Endodermal cell (in vitro differentiated cells): ENCODE data around the gene COL15A1. TPM values are rescaled to one million over a fixed set of nuclear protein-coding genes. Genes with fewer than 3 reads are reported as not detected.
A peak's percentile ranks its signal among the peaks of the same experiment; 100 is the strongest.

Experiments
- DNase-seq: peaks from one replicate; pipeline ENCODE4 v3.0.0-alpha.2; 2017
- H3K27ac ChIP-seq: 2 replicates; pipeline ENCODE4 v1.5.1; 2013; ENCODE audit warnings: mild to moderate bottlenecking, low read depth, low read length, moderate library complexity
- H3K27me3 ChIP-seq: 2 replicates; pipeline ENCODE4 v1.6.1; 2013; ENCODE audit warnings: mild to moderate bottlenecking, low read length, moderate library complexity; ENCODE audit not compliant: insufficient read depth, control insufficient read depth, poor library complexity, severe bottlenecking
- H3K36me3 ChIP-seq: 2 replicates; pipeline ENCODE4 v1.7.0; 2013; ENCODE audit warnings: mild to moderate bottlenecking, low read length, moderate library complexity; ENCODE audit not compliant: control insufficient read depth, insufficient read depth
- H3K4me1 ChIP-seq: one replicate; pipeline ENCODE4 v1.7.0; 2013; ENCODE audit warnings: low read length; ENCODE audit not compliant: control insufficient read depth, insufficient read depth
- H3K4me3 ChIP-seq: 2 replicates; pipeline ENCODE4 v1.5.1; 2013; ENCODE audit warnings: mild to moderate bottlenecking, low read length, moderate library complexity
- H3K9ac ChIP-seq: 2 replicates; pipeline ENCODE4 v1.6.1; 2013; ENCODE audit warnings: mild to moderate bottlenecking, low read length, moderate library complexity; ENCODE audit not compliant: poor library complexity, severe bottlenecking; ENCODE audit errors: extremely low read depth
- H3K9me3 ChIP-seq: 2 replicates; pipeline ENCODE4 v1.6.1; 2013; ENCODE audit warnings: mild to moderate bottlenecking, low read length, moderate library complexity; ENCODE audit not compliant: control insufficient read depth
- H3K27ac Mint-ChIP-seq: 2 replicates; pipeline ENCODE4 v1.8.0; 2020; ENCODE audit warnings: mixed read lengths
- H3K27me3 Mint-ChIP-seq: 2 replicates; pipeline ENCODE4 v1.8.0; 2021; ENCODE audit warnings: mild to moderate bottlenecking, mixed read lengths; ENCODE audit not compliant: insufficient read depth
- H3K36me3 Mint-ChIP-seq: 2 replicates; pipeline ENCODE4 v1.8.0; 2020; ENCODE audit warnings: low read depth, mixed read lengths
- H3K4me1 Mint-ChIP-seq: 2 replicates; pipeline ENCODE4 v1.8.0; 2020; ENCODE audit warnings: mixed read lengths
- H3K4me3 Mint-ChIP-seq: 2 replicates; pipeline ENCODE4 v1.8.0; 2020; ENCODE audit warnings: mild to moderate bottlenecking, moderate library complexity, mixed read lengths
- H3K9me3 Mint-ChIP-seq: 2 replicates; pipeline ENCODE4 v1.8.0; 2020; ENCODE audit warnings: mild to moderate bottlenecking, mixed read lengths
- WGBS, 2 experiments: methylation state at CpG; one replicate each; pipeline versions ENCODE4 v1.1.5 to v1.1.7; 2013; ENCODE audit warnings: missing lambda C conversion rate in 2 of 2, mixed read lengths in 1 of 2; ENCODE audit not compliant: insufficient coverage in 1 of 2, insufficient read length in 1 of 2; 5-methylcytosine and 5-hydroxymethylcytosine counted together
- total RNA-seq, 2 donors: library from RNA; stranded (reverse); fragmentation: NEBNext Ultra II Directional in 1 of 2; extraction: Animal tissue kit (Norgen Biotek cat#: 25700) in 1 of 2; gene quantifications; 2 replicates in 1 of 2; 3 replicates in 1 of 2; pipeline ENCODE4 v1.2.1, GENCODE V29; 2021
- TF ChIP-seq, protein P1 (sequence below): fragments of 200-600 bp; sonication (generic); conservative IDR thresholded peaks from 2 replicates; pipeline ENCODE4 v1.5.0; 2021; ENCODE audit warnings: antibody characterized with exemption, mild to moderate bottlenecking

The COL15A1 gene
- total RNA-seq, 2 donors from 2014 or later: 0.27 TPM; not detected in 1

DNA sequence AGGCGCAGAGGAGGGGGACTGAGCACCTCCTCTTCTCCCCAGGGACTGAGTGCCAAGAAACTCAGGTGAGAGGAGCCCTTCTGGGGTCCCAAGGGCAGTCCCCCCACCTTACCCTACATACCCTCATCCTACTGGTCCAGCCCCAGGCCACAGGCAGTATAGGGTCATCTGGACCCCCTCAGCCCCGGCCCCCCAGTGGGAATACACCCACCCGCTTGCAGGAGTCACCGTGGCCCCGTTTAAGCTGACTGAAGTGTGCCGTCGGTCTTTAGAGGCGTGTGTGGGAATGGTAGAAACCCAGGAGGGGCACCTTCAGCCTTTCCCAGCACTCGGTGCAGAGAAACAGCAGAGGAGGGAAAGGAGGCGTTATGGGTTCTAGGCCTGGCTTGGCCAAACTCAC, 30.8 kb downstream of the COL15A1 start:
- Mint-ChIP-seq H3K27me3 (peaks cover 39% of the 10 kb centered on the region), H3K4me3 (no peak overlapping the region), H3K9me3 (no peaks in the 10 kb centered on the region), H3K36me3 (no peaks in the 10 kb centered on the region), H3K4me1 (peaks cover 12% of the 10 kb centered on the region), H3K27ac (no peak overlapping the region)
- Histone ChIP-seq H3K4me1 (peaks cover 13% of the 10 kb centered on the region), H3K9me3 (no peaks in the 10 kb centered on the region), H3K4me3 (no peak overlapping the region), H3K9ac (no peak overlapping the region), H3K27ac (no peak overlapping the region), H3K27me3 (peaks cover 27% of the 10 kb centered on the region), H3K36me3 (no peaks in the 10 kb centered on the region)
- TF ChIP-seq, protein P1, sequence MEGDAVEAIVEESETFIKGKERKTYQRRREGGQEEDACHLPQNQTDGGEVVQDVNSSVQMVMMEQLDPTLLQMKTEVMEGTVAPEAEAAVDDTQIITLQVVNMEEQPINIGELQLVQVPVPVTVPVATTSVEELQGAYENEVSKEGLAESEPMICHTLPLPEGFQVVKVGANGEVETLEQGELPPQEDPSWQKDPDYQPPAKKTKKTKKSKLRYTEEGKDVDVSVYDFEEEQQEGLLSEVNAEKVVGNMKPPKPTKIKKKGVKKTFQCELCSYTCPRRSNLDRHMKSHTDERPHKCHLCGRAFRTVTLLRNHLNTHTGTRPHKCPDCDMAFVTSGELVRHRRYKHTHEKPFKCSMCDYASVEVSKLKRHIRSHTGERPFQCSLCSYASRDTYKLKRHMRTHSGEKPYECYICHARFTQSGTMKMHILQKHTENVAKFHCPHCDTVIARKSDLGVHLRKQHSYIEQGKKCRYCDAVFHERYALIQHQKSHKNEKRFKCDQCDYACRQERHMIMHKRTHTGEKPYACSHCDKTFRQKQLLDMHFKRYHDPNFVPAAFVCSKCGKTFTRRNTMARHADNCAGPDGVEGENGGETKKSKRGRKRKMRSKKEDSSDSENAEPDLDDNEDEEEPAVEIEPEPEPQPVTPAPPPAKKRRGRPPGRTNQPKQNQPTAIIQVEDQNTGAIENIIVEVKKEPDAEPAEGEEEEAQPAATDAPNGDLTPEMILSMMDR: no peak
- 69 to 77% methylated on average over 5 to 10 of the region's 10 CpGs for WGBS, 2 experiments
- DNase-seq: no peak

DNA sequence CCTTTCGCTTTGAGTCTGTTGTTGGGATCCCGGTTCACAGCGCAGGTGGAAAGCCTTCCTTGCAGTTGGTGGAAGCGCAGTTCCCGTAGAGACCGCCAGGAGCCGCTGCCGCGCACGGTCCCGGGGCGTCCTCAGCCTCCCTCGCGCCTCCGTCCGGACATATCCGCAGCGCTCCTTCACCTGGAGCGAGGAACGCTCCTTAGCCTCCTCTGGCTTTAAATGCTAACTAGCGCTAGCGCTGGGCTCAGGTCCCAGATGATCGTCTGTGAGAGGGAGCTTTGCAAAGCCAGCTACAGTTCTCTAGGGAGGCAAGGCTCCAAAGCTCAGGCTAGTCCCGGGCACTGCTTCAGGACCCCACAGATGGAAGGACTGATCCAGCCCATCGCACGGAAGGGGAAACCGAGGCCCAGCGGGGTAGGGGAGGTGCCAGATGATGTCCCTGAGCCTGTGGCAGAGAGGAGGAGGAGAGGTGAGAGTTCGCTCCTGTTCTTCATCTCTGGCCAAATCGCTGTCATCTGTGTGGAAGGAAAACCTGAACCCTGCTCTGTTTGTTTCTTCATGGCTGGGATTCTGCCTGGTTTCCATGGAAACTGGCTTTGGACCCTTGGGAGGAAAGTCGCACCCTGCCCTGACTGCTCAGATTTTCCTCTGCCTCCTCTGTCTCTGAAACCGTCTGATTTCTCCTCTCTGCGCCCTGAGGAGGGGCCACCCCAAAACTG, 31.4 kb downstream of the COL15A1 start:
- Mint-ChIP-seq H3K36me3 (no peaks in the 10 kb centered on the region), H3K4me1 (peaks cover 12% of the 10 kb centered on the region), H3K9me3 (no peaks in the 10 kb centered on the region), H3K27ac (no peak overlapping the region), H3K4me3 (no peak overlapping the region), H3K27me3 (peaks cover 39% of the 10 kb centered on the region)
- Histone ChIP-seq H3K9ac (no peak overlapping the region), H3K27ac (no peak overlapping the region), H3K9me3 (no peaks in the 10 kb centered on the region), H3K36me3 (no peaks in the 10 kb centered on the region), H3K27me3 (peaks cover 27% of the 10 kb centered on the region), H3K4me3 (no peak overlapping the region), H3K4me1 (peaks cover 13% of the 10 kb centered on the region)
- peak; percentile 98 for DNase-seq
- TF ChIP-seq, protein P1: peak; percentile 99
- WGBS, 2 experiments: 21 to 29% methylated on average over 16 to 33 of the region's 33 CpGs

GRCh38 chr9:98975838-98976237, 32.1 kb downstream of the COL15A1 start:
- Mint-ChIP-seq H3K27ac (no peak overlapping the region), H3K9me3 (no peaks in the 10 kb centered on the region), H3K4me1 (peaks cover 12% of the 10 kb centered on the region), H3K4me3 (no peak overlapping the region), H3K36me3 (no peaks in the 10 kb centered on the region), H3K27me3 (peaks cover 39% of the 10 kb centered on the region)
- Histone ChIP-seq H3K27me3 (peaks cover 27% of the 10 kb centered on the region), H3K9ac (no peak overlapping the region), H3K36me3 (no peaks in the 10 kb centered on the region), H3K27ac (no peak overlapping the region), H3K9me3 (no peaks in the 10 kb centered on the region), H3K4me1 (peaks cover 13% of the 10 kb centered on the region), H3K4me3 (no peak overlapping the region)
- TF ChIP-seq, protein P1: no peak
- WGBS, 2 experiments: 68 to 84% methylated on average over 2 to 3 of the region's 3 CpGs
- DNase-seq: no peak
